ENCODE measurements around the gene ACP3. TPM values are rescaled to one million over a fixed set of nuclear protein-coding genes. Genes with fewer than 3 reads are reported as not detected.

ACP3 gene
- total and polyA plus RNA-seq, 2 of the 13 experiments (the other 11 are each of a cell fraction or from before 2014, with no cell fraction given), result not detected

Other genes with a start within 250 kb of the ACP3 start
- 26.2 and 37.5 TPM in 2 replicates for gene DNAJC13, start 100.1 kb downstream of the ACP3 start, total RNA-seq (2016; rRNA removed; fragmentation: Illumina TruSeq; extraction: Trizol)
- gene DNAJC13, start 100.1 kb downstream of the ACP3 start, polyA plus RNA-seq (2011; rRNA removed), result 7.6 and 9.1 TPM in 2 replicates

Data from HepG2 (cell line).